NCI-H1092 (cell line): ENCODE results near the gene CHMP2B.
"Not testable (repeated sequence)": the region's sequence is repeated elsewhere in the genome, so short reads cannot be mapped to it uniquely, and the experiment has no call there.

Source experiments
- DNase-seq: peaks from one replicate; lab custom pipeline; 2025; lab: John Stamatoyannopoulos, UW

CHMP2B gene

GRCh38 chr3:87233805-87234204 is 6.7 kb downstream of the CHMP2B start:
- DNase-seq, result no peak

GRCh38 chr3:87236093-87236492 is 9.0 kb downstream of the CHMP2B start:
- no peak for DNase-seq

- DNase-seq, result no peak
These were observed 19.7 kb downstream of the CHMP2B start for GRCh38 chr3:87246662-87247429.

- DNase-seq, result no peak
These were observed 20.3 kb downstream of the CHMP2B start for GRCh38 chr3:87247430-87247773.

- DNase-seq, result not testable (repeated sequence)
These were observed 21.1 kb downstream of the CHMP2B start for GRCh38 chr3:87248231-87248630.

- no peak for DNase-seq
These were observed 21.7 kb downstream of the CHMP2B start for GRCh38 chr3:87248831-87249230.

- no peak for DNase-seq
These were observed 22.9 kb downstream of the CHMP2B start for GRCh38 chr3:87250009-87250408.

- peak; percentile 2 for DNase-seq
These were observed 33.2 kb downstream of the CHMP2B start for GRCh38 chr3:87260270-87260669.

GRCh38 chr3:87261925-87262324 is 34.8 kb downstream of the CHMP2B start:
- no peak for DNase-seq

GRCh38 chr3:87267953-87268645 is 41.0 kb downstream of the CHMP2B start:
- DNase-seq, result no peak

- DNase-seq, result no peak
These were observed 41.6 kb downstream of the CHMP2B start for GRCh38 chr3:87268646-87269211.

- no peak for DNase-seq
These were observed 42.6 kb downstream of the CHMP2B start for GRCh38 chr3:87269723-87270122.

- no peak for DNase-seq
These were observed 44.0 kb downstream of the CHMP2B start for GRCh38 chr3:87270908-87271700.

- DNase-seq, result no peak
These were observed 45.7 kb downstream of the CHMP2B start for GRCh38 chr3:87272718-87273341.

- DNase-seq, result no peak
These were observed 49.4 kb downstream of the CHMP2B start, which contains the start of gene POU1F1 for GRCh38 chr3:87276484-87276883. Gene POU1F1 (minus strand): TSS chr3:87276584. CDS start chr3:87276462, 122 bp downstream.

- no peak for DNase-seq
These were observed 59.9 kb downstream of the CHMP2B start for GRCh38 chr3:87287011-87287410.

- no peak for DNase-seq
These were observed 61.3 kb downstream of the CHMP2B start for GRCh38 chr3:87288446-87288845.

GRCh38 chr3:87298111-87298718 is 71.1 kb downstream of the CHMP2B start:
- no peak for DNase-seq

- DNase-seq, result not testable (repeated sequence)
These were observed 77.9 kb downstream of the CHMP2B start for GRCh38 chr3:87305031-87305430.
